Stimulated activated naive CD8-positive, alpha-beta T cell treated with anti-CD3 and anti-CD28 coated beads, Interleukin-15, Interleukin-2, amounts not matched to agents 100 ng/mL and 50 ng/mL, for 24 hours (primary cell): ENCODE measurements around the gene FOXK2.
A peak's percentile ranks its signal among the peaks of the same experiment; 100 is the strongest.
"Not testable (repeated sequence)": the region's sequence is repeated elsewhere in the genome, so short reads cannot be mapped to it uniquely, and the experiment has no call there.

Experiments used
- H3K27ac Mint-ChIP-seq: one replicate; pipeline ENCODE4 v1.8.0; 2021; ENCODE audit warnings: mild to moderate bottlenecking, mixed read lengths
- H3K27me3 Mint-ChIP-seq: one replicate; pipeline ENCODE4 v1.8.0; 2021; ENCODE audit warnings: mixed read lengths
- H3K36me3 Mint-ChIP-seq: one replicate; pipeline ENCODE4 v1.8.0; 2021; ENCODE audit warnings: low read depth, mixed read lengths
- H3K4me1 Mint-ChIP-seq: one replicate; pipeline ENCODE4 v1.8.0; 2021; ENCODE audit warnings: low read depth, mixed read lengths
- H3K4me3 Mint-ChIP-seq: one replicate; pipeline ENCODE4 v1.8.0; 2021; ENCODE audit warnings: mild to moderate bottlenecking, mixed read lengths
- H3K9me3 Mint-ChIP-seq: one replicate; pipeline ENCODE4 v1.8.0; 2021; ENCODE audit warnings: mixed read lengths

Gene FOXK2

DNA sequence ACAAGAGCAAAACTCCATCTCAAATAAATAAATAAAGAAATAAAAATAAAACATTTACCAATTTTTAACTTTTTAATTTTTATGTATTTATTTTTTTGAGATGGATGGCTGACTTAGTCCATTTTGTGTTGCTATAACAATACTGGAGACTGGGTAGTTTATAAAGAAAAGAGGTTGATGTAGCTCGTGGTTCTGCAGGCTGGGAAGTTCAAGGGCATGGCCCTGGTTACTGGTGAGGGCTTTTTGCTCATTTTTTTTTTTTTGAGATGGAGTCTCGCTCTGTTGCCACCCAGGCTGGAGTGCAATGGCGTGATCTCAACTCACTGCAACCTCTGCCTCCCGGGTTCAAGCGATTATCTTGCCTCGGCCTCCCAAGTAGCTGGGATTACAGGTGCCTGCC is 14.2 kb upstream of the FOXK2 start:
- Mint-ChIP-seq H3K27me3 (no peaks in the 10 kb centered on the region), H3K27ac (no peak overlapping the region), H3K4me1 (peaks cover 7% of the 10 kb centered on the region), H3K4me3 (no peak overlapping the region), H3K36me3 (no peaks in the 10 kb centered on the region), H3K9me3 (no peaks in the 10 kb centered on the region)

DNA sequence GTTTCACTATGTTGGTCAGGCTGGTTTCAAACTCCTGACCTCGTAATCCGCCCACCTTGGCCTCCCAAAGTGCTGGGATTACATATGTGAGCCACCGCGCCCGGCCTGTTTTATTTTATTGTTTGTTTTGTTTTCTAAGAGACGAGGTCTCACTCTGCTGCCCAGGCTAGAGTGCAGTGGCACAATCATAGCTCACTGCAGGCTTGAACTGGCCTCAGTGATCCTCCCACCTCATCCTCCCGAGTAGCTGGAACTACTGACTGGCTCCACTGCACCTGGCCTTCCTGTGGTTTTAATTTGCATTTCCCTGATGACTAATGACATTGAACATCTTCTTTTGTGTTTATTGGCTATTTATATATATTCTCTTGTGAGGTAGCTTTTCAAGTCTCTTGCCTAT is 13.1 kb upstream of the FOXK2 start:
- not testable (repeated sequence) for H3K27me3 Mint-ChIP-seq, H3K36me3 Mint-ChIP-seq, H3K4me3 Mint-ChIP-seq, H3K9me3 Mint-ChIP-seq
- peaks cover 10% of the 10 kb centered on the region for H3K4me1 Mint-ChIP-seq
- peak overlapping the region; percentile 63 for H3K27ac Mint-ChIP-seq

DNA sequence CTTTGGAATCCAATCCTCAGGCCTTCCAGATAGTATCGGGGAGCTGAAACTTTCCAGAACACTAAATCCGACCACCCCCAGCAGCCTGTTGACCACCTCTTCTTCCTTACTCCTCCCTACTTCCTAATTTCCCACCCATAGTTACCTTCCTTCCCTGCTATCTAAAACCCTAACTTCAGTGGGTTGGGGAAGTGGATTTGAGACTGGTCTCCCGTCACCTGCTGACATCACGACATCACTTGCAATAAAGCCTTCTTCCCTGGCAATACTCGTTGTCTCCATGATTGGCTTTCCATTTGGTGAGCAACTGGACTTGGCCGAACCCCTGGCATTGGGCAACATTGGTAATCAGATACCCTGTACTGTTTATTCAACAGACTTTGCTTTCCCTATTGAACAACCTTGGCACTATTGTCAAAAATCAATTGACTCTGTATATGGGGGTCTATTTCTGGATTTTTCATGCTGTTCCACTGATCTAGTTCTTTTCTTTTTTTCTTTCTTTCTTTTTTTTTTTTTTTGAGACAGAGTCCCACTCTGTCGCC is 11.8 kb upstream of the FOXK2 start:
- no peaks in the 10 kb centered on the region for H3K27me3 Mint-ChIP-seq
- H3K9me3 Mint-ChIP-seq, result no peaks in the 10 kb centered on the region
- no peaks in the 10 kb centered on the region for H3K36me3 Mint-ChIP-seq
- peaks cover 12% of the 10 kb centered on the region for H3K4me1 Mint-ChIP-seq
- H3K4me3 Mint-ChIP-seq, result no peak overlapping the region
- no peak overlapping the region for H3K27ac Mint-ChIP-seq

DNA sequence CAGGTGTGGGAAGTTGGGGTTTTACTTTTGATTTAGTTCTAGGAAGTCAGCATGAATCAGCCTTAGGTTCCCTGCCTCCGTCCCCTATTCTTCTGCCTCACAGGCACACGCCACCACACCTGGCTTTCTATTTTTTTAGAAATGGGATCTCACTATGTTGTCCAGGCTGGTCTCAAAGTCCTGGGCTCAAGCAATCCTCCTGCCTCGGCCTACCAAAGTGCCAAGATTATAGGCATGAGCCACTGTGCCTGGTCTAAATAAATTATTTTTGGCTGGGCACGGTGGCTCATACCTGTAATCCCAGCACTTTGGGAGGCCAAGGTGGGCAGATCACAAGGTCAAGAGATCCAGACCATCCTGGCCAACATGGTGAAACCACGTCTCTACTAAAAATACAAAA is 7.9 kb upstream of the FOXK2 start:
- not testable (repeated sequence) for H3K36me3 Mint-ChIP-seq, H3K4me3 Mint-ChIP-seq, H3K27ac Mint-ChIP-seq, H3K9me3 Mint-ChIP-seq, H3K4me1 Mint-ChIP-seq, H3K27me3 Mint-ChIP-seq

DNA sequence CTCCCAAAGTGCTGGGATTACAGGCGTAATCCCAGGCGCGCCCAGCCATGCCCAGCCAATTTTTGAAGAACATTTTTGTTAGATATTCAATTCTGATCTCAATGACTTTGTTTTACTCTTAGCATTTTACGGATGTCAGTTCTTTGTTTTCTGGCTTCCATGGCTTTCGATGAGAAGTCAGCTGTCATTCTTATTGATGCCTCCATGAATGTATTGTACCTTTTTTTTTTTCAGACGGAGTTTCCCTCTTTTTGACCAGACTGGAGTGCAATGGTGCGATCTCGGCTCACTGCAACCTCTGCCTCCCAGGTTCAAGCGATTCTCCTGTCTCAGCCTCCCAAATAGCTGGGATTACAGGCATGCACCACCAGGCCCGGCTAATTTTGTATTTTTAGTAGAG is 5.7 kb upstream of the FOXK2 start:
- not testable (repeated sequence) for H3K27ac Mint-ChIP-seq, H3K36me3 Mint-ChIP-seq, H3K9me3 Mint-ChIP-seq, H3K27me3 Mint-ChIP-seq, H3K4me3 Mint-ChIP-seq, H3K4me1 Mint-ChIP-seq

DNA sequence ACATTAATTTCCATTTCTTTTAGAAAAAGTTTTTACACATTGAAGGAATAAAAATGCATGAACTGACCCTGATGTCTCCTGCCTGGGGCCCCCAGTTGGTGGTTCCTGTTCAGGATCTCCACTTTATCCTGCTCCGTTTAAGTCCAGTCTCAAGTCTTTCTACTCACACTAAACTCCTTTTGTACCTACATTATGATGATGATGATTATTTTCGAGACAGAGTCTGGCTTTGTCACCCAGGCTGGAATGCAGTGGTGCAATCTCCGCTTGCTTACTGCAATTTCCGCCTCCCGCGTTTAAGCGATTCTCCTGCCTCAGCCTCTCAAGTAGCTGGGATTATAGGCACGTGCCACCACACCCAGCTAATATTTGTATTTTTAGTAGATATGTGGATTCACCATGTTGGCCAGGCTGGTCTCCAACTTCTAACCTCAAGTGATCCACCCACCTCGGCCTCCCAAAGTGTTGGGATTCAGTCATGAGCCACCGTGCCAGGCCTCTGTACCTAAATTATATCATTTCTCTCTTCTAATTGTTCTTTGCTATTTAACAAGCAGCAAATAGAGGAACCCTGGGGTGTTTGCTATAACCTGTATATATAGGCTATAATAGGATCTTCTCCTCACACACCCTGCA is 2.2 kb upstream of the FOXK2 start:
- no peak overlapping the region for H3K27ac Mint-ChIP-seq
- peaks cover 9% of the 10 kb centered on the region for H3K36me3 Mint-ChIP-seq
- H3K4me3 Mint-ChIP-seq, result no peak overlapping the region
- no peaks in the 10 kb centered on the region for H3K27me3 Mint-ChIP-seq
- H3K4me1 Mint-ChIP-seq, result peaks cover 20% of the 10 kb centered on the region
- H3K9me3 Mint-ChIP-seq, result no peaks in the 10 kb centered on the region

DNA sequence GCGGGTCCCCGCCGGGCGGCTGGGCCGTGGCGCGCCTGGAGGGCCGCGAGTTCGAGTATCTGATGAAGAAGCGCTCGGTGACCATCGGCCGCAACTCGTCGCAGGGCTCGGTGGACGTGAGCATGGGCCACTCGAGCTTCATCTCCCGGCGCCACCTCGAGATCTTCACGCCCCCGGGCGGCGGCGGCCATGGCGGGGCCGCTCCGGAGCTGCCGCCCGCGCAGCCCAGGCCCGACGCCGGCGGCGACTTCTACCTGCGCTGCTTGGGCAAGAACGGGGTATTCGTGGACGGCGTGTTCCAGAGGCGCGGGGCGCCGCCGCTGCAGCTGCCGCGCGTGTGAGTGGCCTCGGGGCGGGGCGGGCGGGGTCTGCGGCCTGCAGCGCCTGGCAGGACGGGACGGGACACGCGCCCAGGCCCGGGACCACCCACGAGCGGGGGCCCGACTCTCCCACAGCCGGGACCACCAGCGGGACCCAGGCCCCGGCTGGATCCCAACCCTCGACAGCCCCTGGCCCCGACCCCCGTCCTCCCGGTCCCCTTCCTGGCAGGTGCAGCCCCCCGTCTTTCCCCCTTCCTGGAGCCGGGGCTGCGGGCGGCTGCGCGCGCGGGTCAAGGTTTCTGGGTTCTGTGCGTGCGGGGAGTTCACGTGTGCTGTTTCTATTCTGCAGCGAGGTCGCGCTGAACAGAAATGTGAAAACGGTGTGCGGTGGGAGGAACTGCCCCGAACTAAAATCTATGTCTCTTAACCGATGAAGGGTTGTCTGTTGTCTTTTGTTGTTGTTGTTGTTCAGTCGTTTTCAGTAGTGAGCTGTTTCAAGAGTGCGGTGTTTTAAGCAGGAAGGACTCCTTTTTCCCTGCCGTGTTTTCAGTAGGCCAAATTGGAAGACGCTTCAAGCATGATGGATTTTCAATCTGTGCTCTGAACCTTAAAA is 705 bp downstream of the FOXK2 start:
- peak overlapping the region; percentile 93 for H3K27ac Mint-ChIP-seq
- H3K4me3 Mint-ChIP-seq, result peak overlapping the region; percentile 95
- H3K27me3 Mint-ChIP-seq, result no peaks in the 10 kb centered on the region
- peaks cover 23% of the 10 kb centered on the region for H3K36me3 Mint-ChIP-seq
- no peaks in the 10 kb centered on the region for H3K9me3 Mint-ChIP-seq
- peaks cover 47% of the 10 kb centered on the region for H3K4me1 Mint-ChIP-seq

DNA sequence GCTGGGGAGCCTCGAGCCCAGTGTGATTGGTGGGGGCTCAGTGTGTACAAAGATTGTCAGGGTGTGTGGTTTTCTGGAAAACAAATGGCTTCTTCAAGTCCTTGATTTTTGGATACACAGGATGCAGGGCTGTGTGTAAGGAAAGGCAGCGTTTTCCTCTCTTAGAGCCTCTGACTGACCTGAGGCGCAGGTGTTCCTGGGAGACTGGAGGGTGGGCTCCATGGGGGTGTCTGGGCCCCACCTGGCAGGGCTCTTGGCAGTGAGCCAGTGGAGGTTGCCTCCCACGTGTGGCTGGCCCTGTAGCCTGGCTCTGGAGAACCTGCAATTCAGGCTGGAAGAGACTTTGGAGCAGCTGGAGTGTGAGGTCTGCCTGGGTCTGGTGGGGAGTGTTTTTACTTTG is 5.0 kb downstream of the FOXK2 start:
- H3K4me3 Mint-ChIP-seq, result no peak overlapping the region
- H3K4me1 Mint-ChIP-seq, result peaks cover 76% of the 10 kb centered on the region
- peak overlapping the region; percentile 16 for H3K27ac Mint-ChIP-seq
- H3K36me3 Mint-ChIP-seq, result peaks cover 26% of the 10 kb centered on the region
- H3K27me3 Mint-ChIP-seq, result no peaks in the 10 kb centered on the region
- H3K9me3 Mint-ChIP-seq, result no peaks in the 10 kb centered on the region

DNA sequence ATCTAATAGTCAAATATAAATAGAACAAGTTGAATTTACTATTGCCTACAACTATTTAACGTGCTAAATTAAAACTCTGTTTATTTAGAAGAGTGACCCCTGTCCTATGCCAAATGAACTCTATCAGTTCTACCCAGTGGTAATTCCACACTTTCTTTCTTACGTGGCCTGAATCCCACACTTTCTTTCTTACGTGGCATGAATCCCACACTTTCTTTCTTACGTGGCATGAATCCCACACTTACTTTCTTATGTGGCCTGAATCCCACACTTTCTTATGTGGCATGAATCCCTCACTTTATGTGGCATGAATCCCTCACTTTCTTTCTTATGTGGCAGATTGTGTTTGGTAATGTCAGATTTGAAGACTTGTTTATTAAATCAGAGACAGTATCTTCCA is 6.2 kb downstream of the FOXK2 start:
- no peaks in the 10 kb centered on the region for H3K27me3 Mint-ChIP-seq
- H3K4me3 Mint-ChIP-seq, result peak overlapping the region; percentile 15
- H3K27ac Mint-ChIP-seq, result no peak overlapping the region
- no peaks in the 10 kb centered on the region for H3K9me3 Mint-ChIP-seq
- H3K4me1 Mint-ChIP-seq, result peaks cover 83% of the 10 kb centered on the region
- peaks cover 22% of the 10 kb centered on the region for H3K36me3 Mint-ChIP-seq

DNA sequence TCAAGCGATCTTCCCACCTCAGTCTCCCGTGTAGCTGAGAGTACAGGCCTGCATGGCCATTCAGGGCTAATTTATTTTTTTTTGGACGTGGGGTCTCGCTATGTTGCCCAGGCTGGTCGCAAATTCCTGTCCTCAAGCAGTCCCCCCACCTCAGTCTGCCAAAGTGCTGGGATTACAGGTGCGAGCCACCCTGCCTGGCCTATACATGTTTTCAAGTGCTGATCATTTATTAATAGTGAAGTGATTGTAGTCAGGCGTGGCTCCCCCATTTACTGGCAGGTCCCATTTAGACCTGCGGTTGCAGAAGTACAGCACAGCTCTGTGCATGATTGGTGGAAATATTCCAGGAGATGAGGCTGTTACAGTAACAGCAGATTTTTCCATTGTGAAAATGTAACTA is 8.4 kb downstream of the FOXK2 start:
- Mint-ChIP-seq H3K27me3 (no peaks in the 10 kb centered on the region), H3K36me3 (peaks cover 18% of the 10 kb centered on the region), H3K4me3 (no peak overlapping the region), H3K9me3 (no peaks in the 10 kb centered on the region), H3K27ac (no peak overlapping the region), H3K4me1 (peaks cover 71% of the 10 kb centered on the region)

DNA sequence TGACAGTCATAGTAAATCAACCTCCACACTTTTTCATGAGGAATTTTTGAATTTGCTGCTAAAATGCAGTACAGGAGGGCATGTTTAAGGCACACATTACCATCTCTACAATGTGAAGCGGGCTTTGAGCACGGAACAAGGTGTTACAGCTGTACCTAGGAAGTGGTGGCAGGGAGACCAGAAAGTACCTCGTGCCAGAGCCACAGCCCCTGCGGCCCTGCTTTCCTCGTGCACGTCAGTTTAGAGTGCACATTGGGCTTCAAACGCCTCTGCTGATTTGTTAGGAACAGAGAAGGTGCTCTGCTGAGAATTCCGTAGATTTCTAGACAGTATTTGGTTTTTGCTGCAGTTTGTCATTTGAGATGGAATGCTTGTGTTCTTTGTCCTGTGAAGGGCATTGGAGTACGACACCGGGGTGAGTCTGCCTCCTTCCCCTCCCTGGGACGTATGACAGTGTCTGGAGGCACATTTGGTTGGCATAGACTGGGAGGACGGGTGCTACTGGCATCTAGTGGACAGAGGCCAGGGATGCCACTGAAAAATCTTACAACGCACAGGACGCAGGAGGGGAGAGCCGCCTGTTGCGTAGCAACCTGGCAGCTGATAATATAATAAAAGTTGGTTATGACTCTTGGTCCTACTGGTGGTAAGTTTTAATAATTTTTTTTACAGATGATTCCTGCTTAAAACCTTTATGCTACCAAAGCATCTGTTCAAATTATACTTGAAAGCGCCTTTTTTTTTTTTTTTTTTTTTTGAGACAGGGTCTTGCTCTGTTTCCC is 9.1 kb downstream of the FOXK2 start:
- no peak overlapping the region for H3K4me3 Mint-ChIP-seq
- H3K36me3 Mint-ChIP-seq, result peaks cover 15% of the 10 kb centered on the region
- no peaks in the 10 kb centered on the region for H3K9me3 Mint-ChIP-seq
- no peaks in the 10 kb centered on the region for H3K27me3 Mint-ChIP-seq
- peaks cover 67% of the 10 kb centered on the region for H3K4me1 Mint-ChIP-seq
- no peak overlapping the region for H3K27ac Mint-ChIP-seq

DNA sequence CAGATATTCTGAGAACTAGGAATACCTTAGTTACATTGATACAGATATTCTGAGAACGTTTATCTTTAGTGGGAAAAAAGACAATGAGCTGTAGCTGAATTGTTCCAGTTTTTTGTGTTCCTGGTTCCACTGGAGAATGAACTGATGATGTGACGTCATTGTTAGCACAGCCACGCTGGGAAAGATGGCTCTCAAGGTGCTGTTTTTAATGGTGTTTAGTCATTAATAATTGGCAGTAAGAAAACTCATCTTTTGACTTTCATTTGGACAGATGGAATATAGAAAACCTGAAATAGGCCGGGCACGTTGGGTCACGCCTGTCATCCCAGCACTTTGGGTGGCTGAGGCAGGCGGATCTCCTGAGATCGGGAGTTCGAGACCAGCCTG is 10.4 kb downstream of the FOXK2 start:
- no peak overlapping the region for H3K27ac Mint-ChIP-seq

DNA sequence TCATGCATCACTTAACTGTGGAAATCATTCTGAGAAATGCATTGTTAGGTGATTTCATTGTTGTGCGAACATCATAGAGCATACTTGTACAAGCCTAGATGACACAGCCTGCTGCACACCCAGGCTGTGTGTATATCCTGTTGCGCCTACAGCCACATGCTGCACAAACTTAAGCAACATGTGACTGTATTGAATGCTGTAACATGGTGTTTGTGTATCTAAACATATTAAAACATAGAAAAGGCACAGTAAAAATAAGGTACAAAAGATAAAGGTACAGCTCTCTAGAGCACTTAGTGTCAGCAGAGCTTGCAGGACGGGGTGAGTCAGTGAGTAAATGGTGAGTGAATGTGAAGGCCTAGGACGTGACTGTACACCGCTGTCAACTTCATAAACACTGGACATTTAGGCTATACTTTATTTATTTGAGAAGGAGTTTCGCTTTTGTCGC is 11.9 kb downstream of the FOXK2 start:
- Mint-ChIP-seq H3K9me3 (no peaks in the 10 kb centered on the region), H3K4me3 (no peak overlapping the region), H3K27ac (peak overlapping the region; percentile 28), H3K36me3 (peaks cover 12% of the 10 kb centered on the region), H3K27me3 (no peaks in the 10 kb centered on the region), H3K4me1 (peaks cover 68% of the 10 kb centered on the region)

More for the DNA sequence above, 10.4 kb downstream of the FOXK2 start:
- Mint-ChIP-seq H3K27me3 (no peaks in the 10 kb centered on the region), H3K4me1 (peaks cover 68% of the 10 kb centered on the region), H3K9me3 (no peaks in the 10 kb centered on the region), H3K36me3 (peaks cover 7% of the 10 kb centered on the region), H3K4me3 (no peak overlapping the region)

DNA sequence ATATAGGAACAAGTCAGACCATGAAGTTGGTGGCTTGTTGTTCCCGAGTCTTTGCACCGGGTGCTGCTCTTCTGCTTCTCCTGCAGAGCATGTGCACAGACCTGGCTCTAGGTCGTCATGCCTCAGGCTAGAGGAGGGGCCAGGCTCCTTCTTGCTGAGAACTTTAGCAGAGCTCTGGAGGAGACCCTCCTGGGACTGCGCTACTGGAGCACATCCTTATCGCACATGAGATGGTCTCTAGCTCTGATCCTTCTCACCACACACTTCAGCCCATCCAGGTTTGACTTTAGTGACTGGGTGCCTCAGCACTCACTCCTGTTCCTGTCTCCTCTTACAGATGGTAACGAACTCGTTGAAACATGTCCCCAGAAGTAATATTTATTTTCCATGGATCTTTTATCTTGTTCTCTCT is 14.9 kb downstream of the FOXK2 start:
- Mint-ChIP-seq H3K27me3 (no peaks in the 10 kb centered on the region), H3K9me3 (no peaks in the 10 kb centered on the region), H3K4me1 (peaks cover 66% of the 10 kb centered on the region), H3K27ac (no peak overlapping the region), H3K4me3 (no peak overlapping the region), H3K36me3 (peaks cover 8% of the 10 kb centered on the region)
